ENCODE data around the gene SLCO6A1.

Gene SLCO6A1

GRCh38 chr5:102421647-102422046, 77.2 kb downstream of the SLCO6A1 start:
- DNase-seq, result no peak
- H3K9ac ChIP-seq (ENCODE audit: low read length), result no peak overlapping the region
- H3K79me1 ChIP-seq (replicated peaks; ENCODE audit: low read length, poor library complexity, severe bottlenecking), result no peaks in the 10 kb centered on the region
- H3K4me3 ChIP-seq (ENCODE audit: insufficient read depth in 1 of 2, low read depth in 1 of 2, low read length in 2 of 2), result no peak overlapping the region
- no peak overlapping the region for H3K18ac ChIP-seq (ENCODE audit: low read depth in 1 of 2, low read length in 2 of 2)
- WGBS, result 69% methylated on average over 3 of the region's 3 CpGs
- no peak overlapping the region for H2AK5ac ChIP-seq (ENCODE audit: low read length, severe bottlenecking)
- H3K23ac ChIP-seq (ENCODE audit: low read length in 2 of 2), result no peak overlapping the region
- no peak overlapping the region for H3K4me2 ChIP-seq (ENCODE audit: low read length, poor library complexity, severe bottlenecking)
- no peak overlapping the region for H4K91ac ChIP-seq (ENCODE audit: low read length)
- H2BK12ac ChIP-seq (ENCODE audit: low read length in 2 of 2), result no peak overlapping the region
- no peak overlapping the region for H2BK120ac ChIP-seq (ENCODE audit: low read depth, low read length)
- H4K8ac ChIP-seq (ENCODE audit: low read length), result no peak overlapping the region
- no peaks in the 10 kb centered on the region for H3K9me3 ChIP-seq (ENCODE audit: control insufficient read depth, low read length)
- H3K14ac ChIP-seq (ENCODE audit: low read length in 2 of 2), result no peak overlapping the region
- no peaks in the 10 kb centered on the region for H3K36me3 ChIP-seq (ENCODE audit: control insufficient read depth in 1 of 2, insufficient read depth in 2 of 2, low read depth in 1 of 2, low read length in 2 of 2)
- no peak overlapping the region for H3K27ac ChIP-seq (ENCODE audit: low read length, poor library complexity, severe bottlenecking)
- H3K4ac ChIP-seq (ENCODE audit: low read depth in 1 of 2, low read length in 2 of 2), result no peak overlapping the region
- H3K27me3 ChIP-seq (ENCODE audit: control insufficient read depth in 1 of 2, insufficient read depth in 1 of 2, low read length in 2 of 2), result no peaks in the 10 kb centered on the region
- no peak overlapping the region for H2AFZ ChIP-seq (ENCODE audit: low read depth, low read length)
- no peak overlapping the region for H2BK15ac ChIP-seq (ENCODE audit: low read depth, poor library complexity, severe bottlenecking)
- H2BK5ac ChIP-seq (ENCODE audit: low read depth, low read length, poor library complexity, severe bottlenecking), result no peak overlapping the region
- no peaks in the 10 kb centered on the region for H3K4me1 ChIP-seq (ENCODE audit: control insufficient read depth, insufficient read depth, low read depth, low read length)

- Histone ChIP-seq H3K4ac (ENCODE audit: low read depth in 1 of 2, low read length in 2 of 2) (no peak overlapping the region), H3K4me2 (ENCODE audit: low read length, poor library complexity, severe bottlenecking) (no peak overlapping the region), H2BK15ac (ENCODE audit: low read depth, poor library complexity, severe bottlenecking) (no peak overlapping the region), H3K79me1 (replicated peaks; ENCODE audit: low read length, poor library complexity, severe bottlenecking) (no peaks in the 10 kb centered on the region), H4K91ac (ENCODE audit: low read length) (no peak overlapping the region), H2AFZ (ENCODE audit: low read depth, low read length) (no peak overlapping the region), H3K4me1 (ENCODE audit: control insufficient read depth, insufficient read depth, low read depth, low read length) (no peaks in the 10 kb centered on the region), H2BK12ac (ENCODE audit: low read length in 2 of 2) (no peak overlapping the region), H3K18ac (ENCODE audit: low read depth in 1 of 2, low read length in 2 of 2) (no peak overlapping the region), H3K4me3 (ENCODE audit: insufficient read depth in 1 of 2, low read depth in 1 of 2, low read length in 2 of 2) (no peak overlapping the region), H2AK5ac (ENCODE audit: low read length, severe bottlenecking) (no peak overlapping the region), H3K9ac (ENCODE audit: low read length) (no peak overlapping the region), H3K27me3 (ENCODE audit: control insufficient read depth in 1 of 2, insufficient read depth in 1 of 2, low read length in 2 of 2) (no peaks in the 10 kb centered on the region), H4K8ac (ENCODE audit: low read length) (no peak overlapping the region), H2BK5ac (ENCODE audit: low read depth, low read length, poor library complexity, severe bottlenecking) (no peak overlapping the region), H3K14ac (ENCODE audit: low read length in 2 of 2) (no peak overlapping the region), H3K9me3 (ENCODE audit: control insufficient read depth, low read length) (no peaks in the 10 kb centered on the region), H3K23ac (ENCODE audit: low read length in 2 of 2) (no peak overlapping the region), H3K36me3 (ENCODE audit: control insufficient read depth in 1 of 2, insufficient read depth in 2 of 2, low read depth in 1 of 2, low read length in 2 of 2) (no peaks in the 10 kb centered on the region), H3K27ac (ENCODE audit: low read length, poor library complexity, severe bottlenecking) (no peak overlapping the region), H2BK120ac (ENCODE audit: low read depth, low read length) (no peak overlapping the region)
- DNase-seq, result no peak
- 80% methylated on average over 1 of the region's 1 CpG for WGBS
Observed at GRCh38 chr5:102418531-102418930, 80.3 kb downstream of the SLCO6A1 start.

- Histone ChIP-seq H2BK15ac (ENCODE audit: low read depth, poor library complexity, severe bottlenecking) (no peak overlapping the region), H3K4me2 (ENCODE audit: low read length, poor library complexity, severe bottlenecking) (no peak overlapping the region), H3K4me1 (ENCODE audit: control insufficient read depth, insufficient read depth, low read depth, low read length) (no peaks in the 10 kb centered on the region), H2AFZ (ENCODE audit: low read depth, low read length) (no peak overlapping the region), H2AK5ac (ENCODE audit: low read length, severe bottlenecking) (no peak overlapping the region), H3K14ac (ENCODE audit: low read length in 2 of 2) (no peak overlapping the region), H3K9me3 (ENCODE audit: control insufficient read depth, low read length) (peaks cover 3% of the 10 kb centered on the region), H3K4me3 (ENCODE audit: insufficient read depth in 1 of 2, low read depth in 1 of 2, low read length in 2 of 2) (no peak overlapping the region), H3K27ac (ENCODE audit: low read length, poor library complexity, severe bottlenecking) (no peak overlapping the region), H2BK12ac (ENCODE audit: low read length in 2 of 2) (no peak overlapping the region), H3K36me3 (ENCODE audit: control insufficient read depth in 1 of 2, insufficient read depth in 2 of 2, low read depth in 1 of 2, low read length in 2 of 2) (no peaks in the 10 kb centered on the region), H3K18ac (ENCODE audit: low read depth in 1 of 2, low read length in 2 of 2) (no peak overlapping the region), H3K23ac (ENCODE audit: low read length in 2 of 2) (no peak overlapping the region), H3K9ac (ENCODE audit: low read length) (no peak overlapping the region), H4K8ac (ENCODE audit: low read length) (no peak overlapping the region), H4K91ac (ENCODE audit: low read length) (no peak overlapping the region), H3K4ac (ENCODE audit: low read depth in 1 of 2, low read length in 2 of 2) (no peak overlapping the region), H3K79me1 (replicated peaks; ENCODE audit: low read length, poor library complexity, severe bottlenecking) (no peaks in the 10 kb centered on the region), H2BK5ac (ENCODE audit: low read depth, low read length, poor library complexity, severe bottlenecking) (no peak overlapping the region), H2BK120ac (ENCODE audit: low read depth, low read length) (no peak overlapping the region), H3K27me3 (ENCODE audit: control insufficient read depth in 1 of 2, insufficient read depth in 1 of 2, low read length in 2 of 2) (no peaks in the 10 kb centered on the region)
- no peak for DNase-seq
- WGBS, result 75% methylated on average over 4 of the region's 6 CpGs
Observed at GRCh38 chr5:102414448-102414847, 84.4 kb downstream of the SLCO6A1 start.

- Histone ChIP-seq H3K23ac (ENCODE audit: low read length in 2 of 2) (no peak overlapping the region), H3K79me1 (replicated peaks; ENCODE audit: low read length, poor library complexity, severe bottlenecking) (no peaks in the 10 kb centered on the region), H3K4me2 (ENCODE audit: low read length, poor library complexity, severe bottlenecking) (no peak overlapping the region), H3K18ac (ENCODE audit: low read depth in 1 of 2, low read length in 2 of 2) (no peak overlapping the region), H3K36me3 (ENCODE audit: control insufficient read depth in 1 of 2, insufficient read depth in 2 of 2, low read depth in 1 of 2, low read length in 2 of 2) (no peaks in the 10 kb centered on the region), H2BK5ac (ENCODE audit: low read depth, low read length, poor library complexity, severe bottlenecking) (no peak overlapping the region), H3K27ac (ENCODE audit: low read length, poor library complexity, severe bottlenecking) (no peak overlapping the region), H3K9me3 (ENCODE audit: control insufficient read depth, low read length) (peaks cover 9% of the 10 kb centered on the region), H2AK5ac (ENCODE audit: low read length, severe bottlenecking) (no peak overlapping the region), H4K91ac (ENCODE audit: low read length) (no peak overlapping the region), H2BK15ac (ENCODE audit: low read depth, poor library complexity, severe bottlenecking) (no peak overlapping the region), H3K4me1 (ENCODE audit: control insufficient read depth, insufficient read depth, low read depth, low read length) (no peaks in the 10 kb centered on the region), H3K9ac (ENCODE audit: low read length) (no peak overlapping the region), H3K4ac (ENCODE audit: low read depth in 1 of 2, low read length in 2 of 2) (no peak overlapping the region), H3K27me3 (ENCODE audit: control insufficient read depth in 1 of 2, insufficient read depth in 1 of 2, low read length in 2 of 2) (no peaks in the 10 kb centered on the region), H2BK120ac (ENCODE audit: low read depth, low read length) (no peak overlapping the region), H3K14ac (ENCODE audit: low read length in 2 of 2) (no peak overlapping the region), H2BK12ac (ENCODE audit: low read length in 2 of 2) (no peak overlapping the region), H3K4me3 (ENCODE audit: insufficient read depth in 1 of 2, low read depth in 1 of 2, low read length in 2 of 2) (no peak overlapping the region), H2AFZ (ENCODE audit: low read depth, low read length) (no peak overlapping the region), H4K8ac (ENCODE audit: low read length) (no peak overlapping the region)
- WGBS, result no CpG with 5 or more reads among the region's 2 CpGs
- DNase-seq, result no peak
Observed at GRCh38 chr5:102388235-102388634, 110.6 kb downstream of the SLCO6A1 start.
